ENCODE data around the gene NEGR1.

The NEGR1 gene

DNA sequence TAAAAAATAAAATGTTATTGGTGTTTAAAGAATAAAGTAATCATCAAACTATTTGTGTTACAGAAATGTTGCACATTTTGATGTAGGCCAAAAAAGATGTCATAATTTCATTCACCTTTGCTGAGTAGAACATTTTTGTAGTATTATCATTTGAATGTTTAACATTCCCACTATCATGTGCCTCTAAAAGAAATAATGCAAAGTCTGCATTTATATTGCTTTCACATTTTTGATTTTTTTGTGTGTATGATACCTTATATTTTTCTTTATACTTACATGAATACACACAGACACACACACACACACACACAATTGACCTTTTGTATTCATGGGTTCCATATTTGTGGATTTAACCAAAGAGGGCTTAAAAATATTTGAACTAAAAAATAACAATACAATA lies 657.3 kb downstream of the NEGR1 start:
- no peak for DNase-seq (ENCODE audit: low spot score)

DNA sequence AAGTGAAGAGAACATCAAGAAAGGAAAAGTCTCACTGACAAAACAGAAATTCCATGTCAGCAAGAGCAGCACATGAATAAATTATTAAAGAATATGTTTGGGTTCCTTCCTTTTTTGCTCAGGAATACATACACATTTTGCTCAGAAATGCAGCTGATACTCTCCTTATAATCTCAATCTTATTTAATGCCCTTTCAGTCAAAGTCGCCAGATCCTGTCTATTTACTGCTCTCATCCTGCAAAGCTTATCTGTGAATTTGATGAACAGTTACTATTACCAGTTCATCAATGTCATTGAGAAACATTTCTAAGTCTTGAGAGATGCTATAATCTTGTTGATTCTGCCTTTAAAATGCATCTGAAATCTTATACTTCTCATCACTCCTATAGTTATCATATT lies 658.5 kb downstream of the NEGR1 start:
- no peak for DNase-seq (ENCODE audit: low spot score)

DNA sequence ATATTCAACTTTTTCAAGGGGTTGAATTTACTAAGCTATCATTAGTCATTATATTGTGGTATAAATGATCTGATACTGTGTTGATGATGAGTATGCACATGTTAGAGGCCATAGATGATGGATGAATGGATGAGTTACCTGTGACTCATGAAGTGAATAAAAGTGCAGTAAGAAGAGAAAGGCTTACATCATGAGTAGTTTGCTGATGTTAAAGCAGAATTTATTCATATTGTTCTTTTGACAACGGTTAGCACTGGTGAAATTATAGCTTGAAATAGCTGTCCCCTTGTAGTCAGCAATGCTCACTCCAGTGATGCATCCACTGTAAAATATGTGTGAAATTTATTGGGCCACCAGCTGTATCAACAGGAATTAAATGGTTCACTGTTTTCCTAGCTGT lies 660.6 kb downstream of the NEGR1 start:
- DNase-seq (ENCODE audit: low spot score), result no peak

DNA sequence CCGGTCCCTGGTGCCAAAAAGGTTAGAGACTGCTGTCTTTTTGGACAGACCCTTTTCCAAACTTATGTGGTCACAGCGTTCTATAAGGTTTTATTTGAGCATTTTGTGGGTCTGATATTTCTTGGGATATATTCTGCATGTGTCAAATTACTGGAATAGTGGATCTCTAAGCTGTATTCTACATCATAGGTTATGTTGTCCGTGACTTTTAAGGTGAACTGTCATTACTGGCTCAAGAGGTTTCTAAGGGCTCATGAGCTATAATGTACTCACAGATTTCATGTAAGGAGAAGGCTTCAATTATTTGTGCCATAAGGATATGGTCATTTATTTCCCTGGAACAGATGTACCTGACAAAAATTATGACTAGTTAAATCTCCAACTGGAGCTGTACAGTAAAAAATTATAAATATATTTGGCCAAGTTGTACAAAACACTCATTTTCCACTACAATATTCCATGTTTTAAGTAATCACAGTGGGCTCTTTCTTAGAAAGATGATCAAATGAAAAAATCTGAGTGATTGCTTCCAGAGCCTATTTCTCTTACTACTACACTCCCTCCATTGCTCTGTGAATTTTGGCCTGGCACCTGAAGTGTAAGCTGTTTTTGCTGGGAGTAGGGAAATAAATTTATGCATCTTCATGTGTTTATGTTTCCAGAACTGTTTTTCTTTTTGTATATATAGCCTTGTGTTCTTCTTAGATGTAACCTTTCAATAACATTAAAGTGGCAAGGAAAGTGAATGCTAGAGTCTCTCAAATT lies 663.4 kb downstream of the NEGR1 start:
- no peak for DNase-seq (ENCODE audit: low spot score)

DNA sequence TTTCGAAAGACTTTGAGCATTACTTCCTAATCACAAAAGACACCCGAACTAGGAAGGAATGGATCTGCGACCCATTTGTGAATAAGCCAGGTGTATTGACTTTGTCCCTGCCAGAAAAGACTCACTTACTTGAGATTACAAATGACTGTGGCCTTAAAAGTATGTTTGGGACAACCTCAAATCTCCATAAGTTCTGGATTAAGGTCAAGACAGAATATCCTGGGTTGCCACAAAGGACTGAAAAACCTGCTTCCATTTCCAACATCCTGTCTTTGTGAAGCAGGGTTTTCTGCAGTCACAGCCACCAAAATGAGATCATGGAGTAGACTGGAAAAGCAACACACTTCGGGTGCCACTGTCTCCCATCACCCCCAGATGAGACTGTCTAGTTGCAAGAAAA lies 664.1 kb downstream of the NEGR1 start:
- DNase-seq (ENCODE audit: low spot score), result no peak

DNA sequence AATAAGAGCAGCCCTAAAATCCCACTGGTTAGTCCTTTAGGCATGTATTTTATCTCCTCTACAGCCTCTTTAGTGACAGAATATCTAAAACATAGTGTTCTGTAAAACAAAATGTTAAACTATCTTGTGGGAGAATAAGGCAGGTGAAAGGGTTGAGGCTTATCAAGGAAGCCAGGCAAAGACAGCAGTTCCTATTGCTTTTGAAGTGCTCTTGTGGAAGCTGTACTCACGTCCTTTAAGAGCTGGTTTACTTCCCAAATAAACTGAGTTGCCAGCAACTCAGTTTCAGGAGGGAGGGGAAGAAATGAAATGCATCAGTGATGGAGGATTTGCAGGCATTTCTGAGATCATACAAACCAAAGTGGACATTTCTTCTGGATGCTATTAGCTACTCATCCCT lies 671.9 kb downstream of the NEGR1 start:
- no peak for DNase-seq (ENCODE audit: low spot score)

DNA sequence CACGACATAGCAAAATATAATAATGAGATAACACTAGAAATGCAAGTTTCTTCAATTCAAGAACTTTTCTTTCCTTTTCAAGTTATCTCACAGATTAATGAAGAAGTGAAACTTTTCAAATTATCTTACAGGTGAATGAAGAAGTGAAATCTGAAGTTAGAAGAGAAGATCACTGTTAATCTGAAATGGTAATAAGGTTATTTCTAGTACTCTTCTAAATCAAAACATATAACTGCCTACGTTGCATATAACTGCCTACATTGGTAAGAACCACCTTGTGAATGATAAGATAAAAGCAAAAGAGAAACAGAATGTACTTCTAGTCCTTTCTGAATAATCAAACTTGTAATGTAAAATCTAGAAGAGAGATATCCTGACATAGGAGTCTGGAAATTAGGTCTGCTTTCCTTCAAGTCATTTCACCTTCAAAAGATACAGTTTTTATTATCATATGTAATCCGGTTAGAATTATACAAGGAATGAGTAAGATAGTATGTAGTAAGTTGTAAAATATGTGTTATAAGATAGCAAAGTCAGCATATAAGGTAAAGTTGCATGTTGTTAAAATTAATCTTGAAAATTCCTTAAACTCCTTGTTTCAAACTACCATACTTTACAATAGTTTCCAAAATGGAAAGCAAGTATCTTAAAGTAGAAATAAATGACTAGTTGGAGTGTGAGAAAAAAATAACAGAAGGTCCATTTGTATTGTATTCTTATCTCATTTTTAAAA lies 679.1 kb downstream of the NEGR1 start:
- no peak for DNase-seq (ENCODE audit: low spot score)

DNA sequence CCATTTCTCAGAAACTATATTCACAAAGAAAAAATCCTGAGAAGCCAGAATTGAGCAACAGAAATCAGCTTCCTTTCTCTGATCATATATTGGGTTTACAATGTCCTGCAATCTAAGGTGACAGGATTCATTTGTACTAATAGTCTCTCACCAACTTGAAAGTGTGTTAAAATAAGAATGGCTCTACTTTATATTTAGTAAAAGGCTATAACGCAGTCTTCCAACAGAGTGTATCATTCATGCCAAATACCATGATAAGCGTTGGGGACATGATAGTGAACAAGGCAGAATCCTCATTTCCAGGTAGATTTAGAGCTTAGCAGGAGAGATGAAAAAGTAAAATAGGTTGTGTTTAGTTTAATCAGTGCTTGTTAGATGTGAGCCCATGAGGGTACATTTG lies 682.3 kb downstream of the NEGR1 start:
- no peak for DNase-seq (ENCODE audit: low spot score)

DNA sequence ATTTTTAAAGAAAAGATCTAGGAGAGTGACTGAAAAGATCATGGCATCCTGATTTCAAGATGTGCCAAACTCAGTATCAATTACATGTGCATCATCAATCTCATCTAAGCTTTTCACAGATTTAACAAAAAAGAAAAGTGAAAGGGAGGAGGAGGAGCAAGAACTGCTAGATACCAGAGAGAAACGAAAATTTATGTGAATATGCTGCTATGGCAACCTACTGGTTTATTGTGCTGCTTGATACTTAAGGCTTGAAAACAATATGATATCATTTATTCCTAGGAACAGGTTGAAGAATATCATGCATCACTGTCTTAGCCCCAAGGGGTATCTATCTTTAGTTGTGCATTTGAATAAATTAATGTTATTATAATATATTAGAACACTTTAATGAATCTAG lies 683.0 kb downstream of the NEGR1 start:
- DNase-seq (ENCODE audit: low spot score), result no peak

DNA sequence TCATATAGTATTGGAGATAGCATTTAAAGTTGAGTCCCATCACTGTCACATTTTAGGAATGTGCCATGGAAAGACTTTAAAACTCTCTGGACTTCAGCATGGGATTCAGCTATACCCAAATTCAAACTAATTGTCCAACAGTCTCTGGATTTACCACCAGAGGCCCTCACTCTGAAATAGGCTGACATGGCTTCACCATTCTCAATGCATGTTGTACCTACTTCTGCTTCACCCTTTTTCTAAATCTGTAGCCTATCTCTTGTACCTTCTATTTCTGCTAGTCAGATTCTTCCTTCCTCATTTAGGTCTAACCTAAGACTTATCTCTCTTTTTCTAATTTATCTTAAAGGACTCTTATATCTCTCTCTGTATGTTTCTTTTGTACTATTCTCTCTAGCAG lies 688.8 kb downstream of the NEGR1 start:
- no peak for DNase-seq (ENCODE audit: low spot score)

DNA sequence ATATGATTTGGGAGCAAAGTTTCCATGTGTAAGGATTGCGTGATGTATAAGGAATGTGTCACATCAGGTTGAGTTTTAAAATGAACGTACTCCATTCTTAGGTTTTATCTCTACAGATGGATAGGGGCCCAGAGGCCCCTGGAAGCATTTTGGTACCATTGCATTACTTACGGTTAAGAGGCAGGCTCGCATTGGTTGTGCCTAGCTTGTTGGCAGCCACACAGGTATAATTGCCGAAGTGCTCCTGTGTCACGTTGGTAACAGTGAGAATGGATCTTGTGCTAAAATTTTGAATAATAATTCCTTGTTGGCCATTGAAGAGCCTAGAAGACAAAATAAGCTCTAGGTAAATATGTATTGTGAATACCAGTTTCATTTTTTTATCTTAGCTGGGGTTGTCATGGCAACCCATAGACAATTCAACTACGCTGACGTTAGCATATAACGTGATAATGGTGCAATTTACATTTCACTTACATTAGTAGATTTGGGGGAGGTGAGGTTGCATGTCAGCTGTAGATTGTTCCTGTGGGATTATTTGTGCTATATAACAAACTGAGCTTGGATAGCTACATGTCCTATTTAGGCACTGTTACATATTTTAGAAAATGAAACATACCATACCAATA lies 689.6 kb downstream of the NEGR1 start:
- DNase-seq (ENCODE audit: low spot score), result no peak

DNA sequence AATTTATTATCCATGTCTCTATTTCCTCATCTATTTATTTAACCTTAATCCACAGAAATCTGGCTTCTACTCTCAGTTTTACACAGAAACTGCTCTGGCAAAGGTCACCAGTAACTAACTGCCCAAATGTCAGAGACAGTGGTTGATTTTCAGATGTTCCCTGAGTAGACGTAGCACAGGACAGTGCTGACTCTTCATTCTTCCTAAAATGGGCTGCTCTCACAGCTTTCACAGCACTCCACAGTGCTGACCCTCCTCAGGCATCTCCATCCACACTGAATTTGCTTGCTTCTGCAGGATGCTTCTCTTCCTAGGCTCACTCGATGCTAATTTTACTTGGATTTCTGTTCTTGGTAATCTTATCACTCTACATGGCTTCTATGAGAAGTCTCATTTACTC lies 693.3 kb downstream of the NEGR1 start:
- DNase-seq (ENCODE audit: low spot score), result no peak

DNA sequence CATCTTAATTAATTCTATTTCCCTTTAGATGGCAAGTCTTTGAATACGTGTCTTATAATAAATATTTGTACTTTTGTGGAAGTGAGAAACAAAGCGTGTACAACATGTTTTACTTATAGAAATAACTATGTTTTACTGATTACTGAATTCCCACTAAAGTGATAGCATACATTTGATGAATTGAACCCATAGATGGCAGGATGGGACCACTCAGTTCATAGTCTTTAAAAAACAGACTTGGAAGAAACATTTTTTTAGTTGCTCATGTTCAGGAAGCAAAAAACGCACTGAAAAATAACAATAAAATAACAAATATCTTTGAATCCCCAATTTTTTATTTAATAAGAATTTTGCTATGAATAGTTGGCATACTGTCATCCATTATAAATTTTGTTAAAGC lies 694.4 kb downstream of the NEGR1 start:
- DNase-seq (ENCODE audit: low spot score), result no peak

DNA sequence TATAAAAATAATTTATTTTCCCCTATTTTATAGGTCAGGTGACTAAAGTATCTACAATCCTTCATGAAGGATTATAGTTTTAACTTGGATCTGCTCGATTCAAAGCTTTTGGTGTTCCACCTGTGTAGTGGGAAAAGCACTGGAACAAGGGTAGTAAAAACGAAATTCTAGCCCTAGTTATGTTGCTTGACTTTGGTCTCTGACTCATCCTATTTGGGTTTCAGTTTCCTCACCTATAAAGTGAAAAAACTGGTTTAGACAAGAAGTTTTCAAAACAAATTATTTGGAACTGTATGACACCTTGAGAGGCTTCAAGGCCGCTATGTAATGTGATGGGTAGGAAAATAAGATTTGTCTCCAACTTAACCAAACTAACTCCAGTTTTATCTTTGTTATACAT lies 696.3 kb downstream of the NEGR1 start:
- DNase-seq (ENCODE audit: low spot score), result no peak

DNA sequence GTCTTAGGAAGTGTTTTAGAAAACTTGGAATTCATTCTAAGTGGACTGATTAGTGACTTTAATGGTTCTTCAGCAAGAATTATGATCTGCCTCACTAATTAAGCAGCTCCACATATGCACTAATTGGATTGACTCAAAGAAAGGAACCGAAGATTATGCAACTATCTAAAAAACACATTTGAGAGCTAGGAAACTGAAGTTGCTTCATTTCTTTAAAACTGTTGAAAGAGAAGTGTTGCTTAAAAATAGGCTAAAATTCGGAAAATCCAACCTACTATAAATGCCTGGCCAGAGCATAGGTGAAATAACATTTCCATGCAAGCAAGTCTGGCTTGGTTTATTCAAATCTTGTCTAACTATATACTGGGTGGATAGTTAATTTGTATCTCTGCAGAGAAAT lies 698.6 kb downstream of the NEGR1 start:
- DNase-seq (ENCODE audit: low spot score), result no peak

DNA sequence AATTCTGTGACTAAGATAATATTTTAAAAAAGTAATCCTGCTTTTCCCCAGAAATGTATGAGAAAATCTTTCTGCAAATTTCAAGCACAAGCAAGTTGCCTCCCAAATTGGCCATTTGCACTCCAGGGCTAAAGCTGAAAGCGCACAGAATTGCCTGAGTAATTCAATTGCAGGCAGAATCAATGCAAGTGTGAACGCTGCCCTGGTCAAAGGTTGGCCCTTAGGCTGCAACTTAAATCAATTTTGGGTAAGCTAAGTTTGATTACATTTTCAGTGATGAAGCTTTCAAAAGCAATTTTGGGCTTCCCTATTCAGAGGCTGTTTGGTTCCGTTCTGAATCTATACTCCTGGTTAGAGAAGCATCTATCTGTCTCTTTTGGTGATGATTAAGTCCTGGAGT lies 699.7 kb downstream of the NEGR1 start:
- DNase-seq (ENCODE audit: low spot score), result no peak

DNA sequence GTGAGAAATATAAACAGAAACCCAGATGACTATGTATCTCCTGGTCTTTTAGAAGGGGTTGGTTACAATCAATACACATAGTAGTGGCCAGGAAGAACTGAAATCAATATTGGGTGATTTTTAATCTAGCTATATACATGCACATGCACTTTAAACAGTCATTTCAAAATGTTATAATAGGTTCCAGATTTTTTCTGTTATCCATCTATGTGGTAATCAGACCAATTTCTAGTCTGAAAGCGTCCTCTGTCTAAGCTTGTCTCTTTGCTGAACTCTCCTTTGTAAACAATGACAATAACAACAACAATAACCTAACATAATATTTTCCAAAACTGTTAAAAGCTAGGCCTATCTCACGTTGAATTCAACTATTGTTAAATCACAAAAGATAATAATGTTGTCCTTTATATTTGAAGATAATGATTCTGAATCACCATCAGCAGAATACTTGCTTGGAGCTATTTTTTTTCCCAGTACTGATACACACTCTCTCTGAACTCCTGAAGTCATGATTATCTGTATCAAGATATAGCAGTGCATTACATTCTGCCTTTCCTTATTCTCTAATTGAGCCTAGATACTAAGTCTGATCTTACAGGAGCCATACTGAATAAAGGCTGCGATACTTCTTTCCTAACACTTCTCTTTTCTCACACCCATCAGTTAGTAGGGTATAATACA lies 704.7 kb downstream of the NEGR1 start:
- DNase-seq (ENCODE audit: low spot score), result no peak

DNA sequence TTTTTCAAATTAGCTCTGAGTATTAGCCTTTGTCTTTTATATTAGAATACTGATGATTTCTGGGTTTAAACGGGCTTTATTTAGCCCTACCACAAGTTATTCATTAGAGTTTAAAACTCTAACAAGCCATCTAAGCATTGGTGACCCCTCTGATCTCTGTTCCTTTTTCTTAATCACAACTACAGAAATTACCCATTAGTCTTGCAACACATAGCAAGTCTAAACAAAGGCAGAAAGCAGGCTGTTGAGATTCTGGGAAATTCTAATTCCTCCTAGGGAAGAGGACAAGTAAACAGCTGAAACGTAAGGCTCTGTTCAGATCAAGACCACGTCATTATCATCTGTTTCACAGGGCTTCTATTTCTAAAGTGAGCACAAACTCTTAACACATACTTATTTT lies 710.3 kb downstream of the NEGR1 start:
- DNase-seq (ENCODE audit: low spot score), result no peak

DNA sequence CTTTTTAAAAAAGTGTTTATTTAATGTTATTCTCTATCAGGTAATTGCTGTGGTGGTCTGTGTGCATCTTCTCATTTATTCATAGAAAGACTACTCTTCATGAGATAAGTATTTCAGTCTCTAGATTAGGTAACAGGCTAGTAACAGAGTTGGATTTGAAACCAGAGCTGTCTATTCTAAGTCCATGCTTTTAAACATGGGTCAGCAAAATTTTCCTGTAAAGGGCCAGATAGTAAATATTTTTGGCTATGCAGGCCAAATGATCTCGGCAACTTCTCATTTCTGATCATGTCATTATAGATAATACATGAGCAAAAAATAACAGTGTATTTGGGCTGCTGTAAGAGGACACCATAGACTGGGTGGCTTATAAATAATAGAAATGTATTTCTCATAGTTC lies 715.9 kb downstream of the NEGR1 start:
- no peak for DNase-seq (ENCODE audit: low spot score)

DNA sequence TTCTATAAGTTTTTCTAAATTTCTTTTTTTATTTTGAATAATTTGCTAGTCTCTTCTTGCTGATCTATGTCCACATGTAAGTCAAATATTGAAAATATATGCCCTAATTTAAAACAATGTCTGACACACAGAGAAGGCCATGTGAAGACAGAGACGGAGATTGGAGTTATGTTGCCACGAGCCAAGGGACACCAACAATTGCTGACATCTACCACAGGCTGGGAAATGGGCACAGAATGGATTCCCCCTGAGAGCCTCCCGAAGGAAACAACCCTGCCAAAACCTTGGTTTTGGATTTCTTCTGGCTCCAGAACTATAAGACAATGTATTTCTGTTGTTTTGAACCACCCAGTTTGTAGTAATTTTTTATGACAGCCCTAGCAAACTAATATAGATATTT lies 716.5 kb downstream of the NEGR1 start:
- no peak for DNase-seq (ENCODE audit: low spot score)

DNA sequence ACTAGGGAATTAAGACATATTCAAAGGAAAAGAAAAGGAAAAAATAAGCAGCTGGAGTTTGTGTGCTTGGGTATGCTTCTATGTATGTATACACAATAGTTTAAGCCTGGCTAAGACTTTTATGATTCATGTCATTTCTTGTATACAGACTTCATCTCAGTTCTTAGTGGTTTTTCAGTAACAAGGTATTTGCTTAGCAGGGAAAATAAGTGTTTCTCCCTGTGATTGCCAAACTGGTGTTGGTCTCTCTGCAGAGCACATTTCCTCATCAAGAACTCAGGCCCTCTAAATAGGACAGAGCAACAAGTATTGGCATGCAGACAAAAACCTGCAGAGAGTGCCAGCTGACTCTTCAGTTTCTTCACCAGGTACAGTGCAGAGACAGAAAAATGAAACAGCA lies 717.1 kb downstream of the NEGR1 start:
- no peak for DNase-seq (ENCODE audit: low spot score)

DNA sequence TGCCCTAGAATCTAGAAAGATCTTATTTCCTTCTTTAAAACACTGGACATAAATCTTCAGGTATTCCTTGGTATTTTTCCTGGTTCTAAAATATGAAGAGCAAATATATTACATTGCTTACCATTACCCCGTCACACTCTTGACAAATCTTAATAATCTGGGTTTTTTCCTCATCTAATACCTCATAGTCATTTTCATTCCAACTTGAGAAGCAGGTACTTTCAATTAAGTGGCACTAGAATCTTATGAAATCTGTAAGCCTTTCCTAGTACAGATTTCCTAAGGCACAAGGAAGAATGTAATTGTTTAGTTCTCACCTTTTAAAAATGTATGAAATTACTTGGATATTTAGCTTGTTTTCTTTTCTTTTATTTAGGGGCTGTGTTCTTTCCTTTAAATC lies 720.0 kb downstream of the NEGR1 start:
- DNase-seq (ENCODE audit: low spot score), result no peak

DNA sequence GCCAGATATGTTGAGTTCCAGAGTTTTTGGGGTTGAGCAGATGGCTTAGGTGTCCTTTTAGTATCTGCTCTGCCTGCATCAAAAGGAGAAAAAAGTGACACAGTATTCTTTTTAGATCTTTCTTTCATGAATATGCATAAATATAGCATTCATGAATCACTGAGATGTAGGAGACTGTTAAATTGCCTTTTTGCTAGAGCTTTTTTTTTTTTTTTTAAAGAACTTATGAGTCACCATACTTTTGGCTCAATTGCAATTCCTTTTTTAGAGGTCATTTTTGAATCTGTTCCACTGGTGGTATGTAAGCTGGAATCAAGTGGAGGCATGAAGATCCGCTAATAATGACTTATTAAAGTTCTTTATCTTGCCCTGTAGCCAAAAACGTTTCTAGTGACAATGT lies 720.6 kb downstream of the NEGR1 start:
- no peak for DNase-seq (ENCODE audit: low spot score)
